Ascending aorta (tissue), 2 donors: ENCODE results near the gene CRYBA1. TPM values are rescaled to one million over a fixed set of nuclear protein-coding genes. Genes with fewer than 3 reads are reported as not detected.

Source experiments
- DNase-seq, 2 donors: peaks; one replicate each; pipeline ENCODE4 v3.0.0-alpha.2; 2019; ENCODE audit warnings: low spot score in 2 of 2
- H3K27ac ChIP-seq, 2 donors: fragments of 200-600 bp; sonication (generic); one replicate each; pipeline ENCODE4 v1.5.1; 2016 to 2017; ENCODE audit warnings: mild to moderate bottlenecking in 1 of 2
- H3K27me3 ChIP-seq: fragments of 200-600 bp; sonication (generic); one replicate; pipeline ENCODE4 v1.5.1; 2017
- H3K36me3 ChIP-seq, 2 donors: fragments of 200-600 bp; sonication (generic); one replicate each; pipeline ENCODE4 v1.5.1; 2016
- H3K4me1 ChIP-seq, 2 donors: fragments of 200-600 bp; sonication (generic); one replicate each; pipeline ENCODE4 v1.5.1; 2016 to 2017; ENCODE audit warnings: mild to moderate bottlenecking in 1 of 2
- H3K4me3 ChIP-seq, 2 donors: fragments of 200-600 bp; sonication (generic); one replicate each; pipeline ENCODE4 v1.5.1; 2016 to 2017; ENCODE audit warnings: mild to moderate bottlenecking in 1 of 2
- H3K9me3 ChIP-seq, 2 donors: fragments of 200-600 bp; sonication (generic); one replicate each; pipeline ENCODE4 v1.5.1; 2016
- intact Hi-C: fragments of 100-400 bp; cut with DNase I; formaldehyde crosslinking; loops from one replicate; pipeline ENCODE4 v1.15.1; 2023
- total RNA-seq: library from RNA; depleted of rRNA; stranded (reverse); fragments of >200 nt; gene quantifications from one replicate; pipeline ENCODE4 v1.1.0, GENCODE V29; 2016
- TF ChIP-seq, protein P1 (sequence below), 3 experiments: fragments of 200-600 bp in 2 of 3; fragments of 450-650 bp in 1 of 3; sonication (generic) in 2 of 3; IDR thresholded peaks; one replicate each; pipeline ENCODE4 v1.5.1; 2016 to 2019; ENCODE audit warnings: antibody characterized with exemption in 3 of 3, mild to moderate bottlenecking in 1 of 3, moderate library complexity in 1 of 3

CRYBA1 gene
- total RNA-seq, 1 donor from 2014 or later = not detected

GRCh38 chr17:29283961-29284360 is 37.3 kb downstream of the CRYBA1 start:
- intact Hi-C loops = no loop called here
- H3K36me3 ChIP-seq = peaks cover 32 to 88% of the 10 kb centered on the region in 2 donors
- DNase-seq = no peak
- H3K27ac ChIP-seq = no peak overlapping the region
- H3K27me3 ChIP-seq = no peaks in the 10 kb centered on the region
- no peaks in the 10 kb centered on the region for H3K9me3 ChIP-seq
- H3K4me1 ChIP-seq = peaks cover 11 to 49% of the 10 kb centered on the region in 2 donors
- no peak overlapping the region for H3K4me3 ChIP-seq
- TF ChIP-seq, protein P1, sequence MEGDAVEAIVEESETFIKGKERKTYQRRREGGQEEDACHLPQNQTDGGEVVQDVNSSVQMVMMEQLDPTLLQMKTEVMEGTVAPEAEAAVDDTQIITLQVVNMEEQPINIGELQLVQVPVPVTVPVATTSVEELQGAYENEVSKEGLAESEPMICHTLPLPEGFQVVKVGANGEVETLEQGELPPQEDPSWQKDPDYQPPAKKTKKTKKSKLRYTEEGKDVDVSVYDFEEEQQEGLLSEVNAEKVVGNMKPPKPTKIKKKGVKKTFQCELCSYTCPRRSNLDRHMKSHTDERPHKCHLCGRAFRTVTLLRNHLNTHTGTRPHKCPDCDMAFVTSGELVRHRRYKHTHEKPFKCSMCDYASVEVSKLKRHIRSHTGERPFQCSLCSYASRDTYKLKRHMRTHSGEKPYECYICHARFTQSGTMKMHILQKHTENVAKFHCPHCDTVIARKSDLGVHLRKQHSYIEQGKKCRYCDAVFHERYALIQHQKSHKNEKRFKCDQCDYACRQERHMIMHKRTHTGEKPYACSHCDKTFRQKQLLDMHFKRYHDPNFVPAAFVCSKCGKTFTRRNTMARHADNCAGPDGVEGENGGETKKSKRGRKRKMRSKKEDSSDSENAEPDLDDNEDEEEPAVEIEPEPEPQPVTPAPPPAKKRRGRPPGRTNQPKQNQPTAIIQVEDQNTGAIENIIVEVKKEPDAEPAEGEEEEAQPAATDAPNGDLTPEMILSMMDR (IDR thresholded peaks at IDR 0.05) = no peak

DNA sequence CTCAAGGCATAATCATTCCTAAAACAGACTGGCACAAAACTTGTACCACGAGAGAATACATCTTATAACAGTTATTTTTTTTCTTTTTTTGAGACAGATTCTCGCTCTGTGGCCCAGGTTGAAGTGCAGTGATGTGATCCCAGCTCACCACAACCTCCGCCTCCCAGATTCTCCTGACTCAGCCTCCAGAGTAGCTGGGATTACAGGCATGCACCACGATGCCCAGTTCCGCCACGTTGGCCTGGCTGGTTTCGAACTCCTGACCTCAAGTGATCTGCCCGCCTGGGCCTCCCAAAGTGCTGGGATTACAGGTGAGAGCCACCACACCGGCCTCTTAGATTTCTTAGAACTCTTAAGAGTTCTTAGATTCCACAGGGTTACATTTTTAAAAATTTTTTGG is 43.2 kb downstream of the CRYBA1 start:
- peak overlapping the region in 1 of 2 donors; percentile 21 for H3K27ac ChIP-seq
- H3K36me3 ChIP-seq = peaks cover 18 to 43% of the 10 kb centered on the region in 2 donors
- H3K4me1 ChIP-seq = peaks cover 9 to 42% of the 10 kb centered on the region in 2 donors
- DNase-seq = no peak
- H3K9me3 ChIP-seq = no peaks in the 10 kb centered on the region
- no peaks in the 10 kb centered on the region for H3K27me3 ChIP-seq
- H3K4me3 ChIP-seq = peak overlapping the region in 1 of 2 donors; percentile 89
- intact Hi-C loops = loop anchor here (10.0 kb wide), 1 partner anchor 105 kb away; the partner anchor contains the start of gene TAOK1
- TF ChIP-seq, protein P1 (IDR thresholded peaks at IDR 0.05) = no peak

GRCh38 chr17:29291163-29291752 is 44.6 kb downstream of the CRYBA1 start:
- peak overlapping the region; percentile 95 to 96 for H3K27ac ChIP-seq
- no peak for DNase-seq

GRCh38 chr17:29292071-29292991 is 45.7 kb downstream of the CRYBA1 start:
- no peaks in the 10 kb centered on the region for H3K9me3 ChIP-seq
- H3K27me3 ChIP-seq = no peaks in the 10 kb centered on the region
- TF ChIP-seq, protein P1 (IDR thresholded peaks at IDR 0.05) = no peak
- intact Hi-C loops = loop anchor here (1.0 to 10.0 kb wide), 3 partner anchors 36 to 102 kb away; partner anchors contain the start of gene TAOK1
- peaks cover 3 to 18% of the 10 kb centered on the region in 2 donors for H3K36me3 ChIP-seq
- peak overlapping the region; percentile 95 to 96 for H3K27ac ChIP-seq
- peak overlapping the region; percentile 82 to 89 for H3K4me3 ChIP-seq
- peaks cover 9 to 25% of the 10 kb centered on the region in 2 donors for H3K4me1 ChIP-seq
- peak; percentile 16 to 77 for DNase-seq

More at GRCh38 chr17:29291163-29291752, 44.6 kb downstream of the CRYBA1 start:
- intact Hi-C loops = loop anchor here (1.0 to 10.0 kb wide), 2 partner anchors 72 to 104 kb away; partner anchors contain the start of gene TAOK1
- Histone ChIP-seq H3K27me3 (no peaks in the 10 kb centered on the region), H3K9me3 (no peaks in the 10 kb centered on the region), H3K4me3 (peak overlapping the region; percentile 82 to 89), H3K36me3 (peaks cover 10 to 29% of the 10 kb centered on the region in 2 donors), H3K4me1 (peaks cover 9 to 31% of the 10 kb centered on the region in 2 donors)
- TF ChIP-seq, protein P1 (IDR thresholded peaks at IDR 0.05) = peak; percentile 44 to 76 (median 63)

- peak; percentile 15 to 82 for DNase-seq
- no peaks in the 10 kb centered on the region for H3K9me3 ChIP-seq
- TF ChIP-seq, protein P1 (IDR thresholded peaks at IDR 0.05) = no peak
- peak overlapping the region; percentile 95 to 96 for H3K27ac ChIP-seq
- intact Hi-C loops = loop anchor here (1.0 to 10.0 kb wide), 3 partner anchors 36 to 102 kb away; partner anchors contain the start of gene TAOK1
- H3K36me3 ChIP-seq = peaks cover 3 to 12% of the 10 kb centered on the region in 2 donors
- H3K27me3 ChIP-seq = no peaks in the 10 kb centered on the region
- peaks cover 9 to 21% of the 10 kb centered on the region in 2 donors for H3K4me1 ChIP-seq
- peak overlapping the region; percentile 82 to 89 for H3K4me3 ChIP-seq
These were observed 46.6 kb downstream of the CRYBA1 start for GRCh38 chr17:29292992-29293889.
